Measurements from ENCODE around the gene MBOAT2.
"Not testable (repeated sequence)": the region's sequence is repeated elsewhere in the genome, so short reads cannot be mapped to it uniquely, and the experiment has no call there.

The MBOAT2 gene

GRCh38 chr2:8962890-8963289 is 40.6 kb downstream of the MBOAT2 start:
- no peak overlapping the region for H3K4me3 ChIP-seq (ENCODE audit: low read depth, low read length)

- no peak overlapping the region for H3K4me3 ChIP-seq (ENCODE audit: low read depth, low read length)
These were observed 45.9 kb downstream of the MBOAT2 start for GRCh38 chr2:8957628-8958027.

GRCh38 chr2:8956774-8957173 is 46.7 kb downstream of the MBOAT2 start:
- H3K4me3 ChIP-seq (ENCODE audit: low read depth, low read length) = no peak overlapping the region

- no peak overlapping the region for H3K4me3 ChIP-seq (ENCODE audit: low read depth, low read length)
These were observed 48.5 kb downstream of the MBOAT2 start for GRCh38 chr2:8954990-8955389.

- no peak overlapping the region for H3K4me3 ChIP-seq (ENCODE audit: low read depth, low read length)
These were observed 50.0 kb downstream of the MBOAT2 start for GRCh38 chr2:8953525-8953924.

- H3K4me3 ChIP-seq (ENCODE audit: low read depth, low read length) = no peak overlapping the region
These were observed 63.9 kb downstream of the MBOAT2 start for GRCh38 chr2:8939486-8940114.

- H3K4me3 ChIP-seq (ENCODE audit: low read depth, low read length) = no peak overlapping the region
These were observed 65.1 kb downstream of the MBOAT2 start for GRCh38 chr2:8938384-8938783.

- H3K4me3 ChIP-seq (ENCODE audit: low read depth, low read length) = no peak overlapping the region
These were observed 67.5 kb downstream of the MBOAT2 start for GRCh38 chr2:8935982-8936381.

- no peak overlapping the region for H3K4me3 ChIP-seq (ENCODE audit: low read depth, low read length)
These were observed 69.1 kb downstream of the MBOAT2 start for GRCh38 chr2:8934338-8934737.

- no peak overlapping the region for H3K4me3 ChIP-seq (ENCODE audit: low read depth, low read length)
These were observed 70.8 kb downstream of the MBOAT2 start for GRCh38 chr2:8932702-8933101.

- not testable (repeated sequence) for H3K4me3 ChIP-seq (ENCODE audit: low read depth, low read length)
These were observed 73.3 kb downstream of the MBOAT2 start for GRCh38 chr2:8930185-8930584.

- H3K4me3 ChIP-seq (ENCODE audit: low read depth, low read length) = no peak overlapping the region
These were observed 74.4 kb downstream of the MBOAT2 start for GRCh38 chr2:8929128-8929527.

GRCh38 chr2:8927510-8928455 is 75.7 kb downstream of the MBOAT2 start:
- H3K4me3 ChIP-seq (ENCODE audit: low read depth, low read length) = no peak overlapping the region

GRCh38 chr2:8926356-8926755 is 77.1 kb downstream of the MBOAT2 start:
- H3K4me3 ChIP-seq (ENCODE audit: low read depth, low read length) = no peak overlapping the region

- H3K4me3 ChIP-seq (ENCODE audit: low read depth, low read length) = no peak overlapping the region
These were observed 78.1 kb downstream of the MBOAT2 start for GRCh38 chr2:8925411-8925810.

GRCh38 chr2:8923183-8923582 is 80.3 kb downstream of the MBOAT2 start:
- H3K4me3 ChIP-seq (ENCODE audit: low read depth, low read length) = no peak overlapping the region

- H3K4me3 ChIP-seq (ENCODE audit: low read depth, low read length) = no peak overlapping the region
These were observed 81.1 kb downstream of the MBOAT2 start for GRCh38 chr2:8922431-8922830.

GRCh38 chr2:8918412-8918811 is 85.1 kb downstream of the MBOAT2 start:
- no peak overlapping the region for H3K4me3 ChIP-seq (ENCODE audit: low read depth, low read length)

GRCh38 chr2:8915941-8916340 is 87.5 kb downstream of the MBOAT2 start:
- H3K4me3 ChIP-seq (ENCODE audit: low read depth, low read length) = no peak overlapping the region

GRCh38 chr2:8913767-8914166 is 89.7 kb downstream of the MBOAT2 start:
- not testable (repeated sequence) for H3K4me3 ChIP-seq (ENCODE audit: low read depth, low read length)

GRCh38 chr2:8907764-8908288 is 95.7 kb downstream of the MBOAT2 start:
- no peak overlapping the region for H3K4me3 ChIP-seq (ENCODE audit: low read depth, low read length)

- not testable (repeated sequence) for H3K4me3 ChIP-seq (ENCODE audit: low read depth, low read length)
These were observed 99.6 kb downstream of the MBOAT2 start for GRCh38 chr2:8903924-8904323.

All from iPS-11a (cell line).